ENCODE data around the gene MYF5.

The MYF5 gene

DNA sequence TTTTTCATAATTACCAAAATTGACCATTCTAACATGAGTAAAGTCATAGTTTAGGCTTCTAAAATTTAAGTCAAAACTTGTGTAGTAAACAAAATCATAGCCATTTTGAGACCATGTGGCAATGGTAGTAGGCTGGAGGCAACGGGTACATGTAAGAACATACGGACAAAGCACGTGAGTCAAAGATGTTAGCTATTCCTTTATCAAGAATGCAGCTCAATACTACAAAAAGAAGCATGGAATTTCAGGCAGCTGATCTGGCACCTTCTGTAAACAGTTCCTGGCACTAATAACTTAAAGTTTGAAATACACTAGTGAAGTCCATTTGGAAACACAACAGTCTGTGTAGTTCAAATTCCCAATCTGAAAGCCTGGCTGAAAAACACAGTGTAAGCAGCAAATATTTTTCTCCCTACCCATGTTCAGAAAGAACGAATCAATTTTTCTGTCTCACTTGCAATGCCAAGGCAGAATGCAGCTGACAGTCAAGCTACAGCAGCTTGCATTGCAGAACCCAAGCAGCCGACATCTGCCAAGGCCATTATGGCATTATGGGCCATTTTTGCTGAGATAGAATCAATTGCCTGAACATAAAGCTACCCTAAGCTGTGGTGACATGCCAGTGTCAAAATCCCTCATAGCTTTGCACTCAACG, 29.3 kb downstream of the MYF5 start:
- peak; percentile 53 for FAIRE-seq

DNA sequence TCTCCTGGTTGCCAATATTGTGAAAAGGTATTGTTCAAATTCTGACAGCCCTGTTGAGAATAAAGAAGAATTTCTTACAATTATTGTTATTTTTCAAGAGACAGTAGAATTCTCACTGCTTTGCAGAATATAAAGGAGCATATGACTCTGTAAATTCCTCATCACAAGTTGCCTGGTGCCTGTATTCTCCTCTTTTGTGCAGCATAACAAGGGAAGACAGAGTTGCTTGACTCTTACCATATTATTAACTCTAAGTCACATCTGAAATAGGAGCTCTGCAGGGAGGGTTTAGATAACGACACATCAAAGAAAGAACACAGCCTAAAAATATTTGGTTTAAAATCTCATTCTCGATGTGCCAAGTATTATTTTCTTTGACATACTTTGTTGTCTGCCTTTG, 31.1 kb downstream of the MYF5 start:
- no peak for FAIRE-seq
- no peak for TF ChIP-seq POLR2A (IDR thresholded peaks at IDR 0.05; ENCODE audit: low read depth, low read length)
- TF ChIP-seq POLR2AphosphoS5 (IDR thresholded peaks at IDR 0.05; ENCODE audit: low read depth, low read length) = no peak
- TF ChIP-seq TAF1 (IDR thresholded peaks at IDR 0.05; ENCODE audit: borderline replicate concordance, low read depth, low read length) = no peak
- DNase-seq (ENCODE audit: insufficient read length) = no peak

More for the DNA sequence above, 29.3 kb downstream of the MYF5 start:
- no peak for DNase-seq (ENCODE audit: insufficient read length)
- TF ChIP-seq POLR2AphosphoS5 (IDR thresholded peaks at IDR 0.05; ENCODE audit: low read depth, low read length) = no peak
- no peak for TF ChIP-seq TAF1 (IDR thresholded peaks at IDR 0.05; ENCODE audit: borderline replicate concordance, low read depth, low read length)
- TF ChIP-seq POLR2A (IDR thresholded peaks at IDR 0.05; ENCODE audit: low read depth, low read length) = no peak

- TF ChIP-seq POLR2A (IDR thresholded peaks at IDR 0.05; ENCODE audit: low read depth, low read length) = no peak
- TF ChIP-seq POLR2AphosphoS5 (IDR thresholded peaks at IDR 0.05; ENCODE audit: low read depth, low read length) = no peak
- no peak for TF ChIP-seq TAF1 (IDR thresholded peaks at IDR 0.05; ENCODE audit: borderline replicate concordance, low read depth, low read length)
- FAIRE-seq = no peak
- DNase-seq (ENCODE audit: insufficient read length) = no peak
Measured at GRCh38 chr12:80749456-80749855, 32.7 kb downstream of the MYF5 start.

DNA sequence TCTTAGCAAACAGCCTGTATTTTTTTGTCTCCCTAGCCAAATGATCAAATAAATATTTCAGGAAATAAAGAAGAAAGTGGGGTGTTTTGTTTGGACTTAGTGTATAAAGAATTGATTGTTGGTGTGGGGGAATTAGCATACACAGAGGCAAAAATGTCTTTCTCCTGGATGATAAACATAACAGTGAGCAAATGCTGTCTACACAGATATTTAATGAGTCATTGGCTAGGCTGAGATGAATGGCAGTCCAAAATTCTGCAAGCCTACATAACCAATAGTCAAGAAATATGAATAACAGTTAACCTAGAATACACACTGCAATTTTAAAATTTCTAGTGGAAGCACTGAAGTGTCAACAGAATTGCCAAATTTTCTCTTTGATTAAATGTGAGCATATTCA, 35.8 kb downstream of the MYF5 start:
- DNase-seq (ENCODE audit: insufficient read length) (no peak), FAIRE-seq (no peak)
- TF ChIP-seq POLR2A (IDR thresholded peaks at IDR 0.05; ENCODE audit: low read depth, low read length) (no peak), TAF1 (IDR thresholded peaks at IDR 0.05; ENCODE audit: borderline replicate concordance, low read depth, low read length) (no peak), POLR2AphosphoS5 (IDR thresholded peaks at IDR 0.05; ENCODE audit: low read depth, low read length) (no peak)

DNA sequence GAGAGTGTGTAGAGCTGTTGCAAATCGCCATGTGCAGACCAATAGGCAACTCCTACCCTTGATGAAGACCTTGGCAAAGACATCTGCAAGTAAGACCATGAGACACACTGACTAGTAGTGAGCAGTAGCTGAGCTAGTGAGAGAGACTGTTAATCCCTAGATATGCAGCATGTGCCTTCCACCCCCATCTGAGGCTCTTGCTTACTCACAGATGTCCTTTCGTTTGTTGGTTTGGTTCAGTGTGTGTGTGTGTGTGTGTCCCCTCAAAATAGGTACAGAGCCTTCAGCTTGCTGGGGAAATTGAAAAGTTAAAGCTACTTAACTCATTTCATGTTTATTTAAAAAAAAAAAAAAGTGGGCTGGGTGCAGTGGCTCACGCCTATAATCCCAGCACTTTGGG, 37.6 kb downstream of the MYF5 start:
- DNase-seq (ENCODE audit: insufficient read length) (no peak), FAIRE-seq (no peak)
- no peak for TF ChIP-seq TAF1 (IDR thresholded peaks at IDR 0.05; ENCODE audit: borderline replicate concordance, low read depth, low read length)
- no peak for TF ChIP-seq POLR2A (IDR thresholded peaks at IDR 0.05; ENCODE audit: low read depth, low read length)
- TF ChIP-seq POLR2AphosphoS5 (IDR thresholded peaks at IDR 0.05; ENCODE audit: low read depth, low read length) = no peak

GRCh38 chr12:80756875-80757274, 40.2 kb downstream of the MYF5 start:
- FAIRE-seq (no peak), DNase-seq (ENCODE audit: insufficient read length) (no peak)
- TF ChIP-seq POLR2A (IDR thresholded peaks at IDR 0.05; ENCODE audit: low read depth, low read length) = no peak
- TF ChIP-seq TAF1 (IDR thresholded peaks at IDR 0.05; ENCODE audit: borderline replicate concordance, low read depth, low read length) = no peak
- TF ChIP-seq POLR2AphosphoS5 (IDR thresholded peaks at IDR 0.05; ENCODE audit: low read depth, low read length) = no peak

- no peak for DNase-seq (ENCODE audit: insufficient read length)
- TF ChIP-seq POLR2A (IDR thresholded peaks at IDR 0.05; ENCODE audit: low read depth, low read length) (no peak), POLR2AphosphoS5 (IDR thresholded peaks at IDR 0.05; ENCODE audit: low read depth, low read length) (no peak), TAF1 (IDR thresholded peaks at IDR 0.05; ENCODE audit: borderline replicate concordance, low read depth, low read length) (no peak)
- peak; percentile 62 for FAIRE-seq
Measured at GRCh38 chr12:80761838-80762237, 45.1 kb downstream of the MYF5 start.

- TF ChIP-seq POLR2A (IDR thresholded peaks at IDR 0.05; ENCODE audit: low read depth, low read length) (no peak), POLR2AphosphoS5 (IDR thresholded peaks at IDR 0.05; ENCODE audit: low read depth, low read length) (no peak), TAF1 (IDR thresholded peaks at IDR 0.05; ENCODE audit: borderline replicate concordance, low read depth, low read length) (no peak)
- no peak for DNase-seq (ENCODE audit: insufficient read length)
- FAIRE-seq = peak; percentile 83
Measured at GRCh38 chr12:80763874-80764273, 47.2 kb downstream of the MYF5 start.

DNA sequence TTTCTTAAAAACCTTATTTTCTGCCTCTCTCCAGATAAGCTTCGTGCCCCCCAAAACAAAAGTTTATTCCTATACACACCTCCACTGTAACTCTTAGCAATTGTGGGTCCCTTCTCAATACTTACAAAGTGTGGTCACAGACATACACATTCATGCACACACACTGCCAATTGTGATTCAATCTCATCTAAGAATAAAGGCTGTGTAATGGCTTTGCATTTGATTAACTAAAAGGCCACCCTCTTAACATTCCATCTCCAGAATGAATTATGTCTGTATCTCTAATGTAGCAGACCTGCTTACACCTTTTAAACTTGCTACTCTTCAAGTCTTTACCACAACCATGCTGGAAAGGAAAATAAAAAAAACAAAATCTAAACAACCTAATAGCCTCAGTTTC, 49.5 kb downstream of the MYF5 start:
- TF ChIP-seq TAF1 (IDR thresholded peaks at IDR 0.05; ENCODE audit: borderline replicate concordance, low read depth, low read length) (no peak), POLR2AphosphoS5 (IDR thresholded peaks at IDR 0.05; ENCODE audit: low read depth, low read length) (no peak), POLR2A (IDR thresholded peaks at IDR 0.05; ENCODE audit: low read depth, low read length) (no peak)
- FAIRE-seq (no peak), DNase-seq (ENCODE audit: insufficient read length) (no peak)

- DNase-seq (ENCODE audit: insufficient read length) = no peak
- TF ChIP-seq POLR2AphosphoS5 (IDR thresholded peaks at IDR 0.05; ENCODE audit: low read depth, low read length) (no peak), POLR2A (IDR thresholded peaks at IDR 0.05; ENCODE audit: low read depth, low read length) (no peak), TAF1 (IDR thresholded peaks at IDR 0.05; ENCODE audit: borderline replicate concordance, low read depth, low read length) (no peak)
- FAIRE-seq = no peak
Measured at GRCh38 chr12:80766897-80767296, 50.2 kb downstream of the MYF5 start.

All from GM12892 (cell line).